ENCODE results near the gene MICAL2.

The MICAL2 gene

GRCh38 chr11:12235553-12235946 lies 125.2 kb downstream of the MICAL2 start:
- no peak for DNase-seq

GRCh38 chr11:12235947-12236743 lies 125.8 kb downstream of the MICAL2 start:
- peak; percentile 61 for DNase-seq

GRCh38 chr11:12236744-12237101 lies 126.3 kb downstream of the MICAL2 start:
- no peak for DNase-seq

GRCh38 chr11:12237381-12237784 lies 127.0 kb downstream of the MICAL2 start:
- no peak for DNase-seq

GRCh38 chr11:12238420-12238819 lies 128.0 kb downstream of the MICAL2 start:
- DNase-seq = no peak

- no peak for DNase-seq
Measured at GRCh38 chr11:12239396-12239795, 129.0 kb downstream of the MICAL2 start.

- no peak for DNase-seq
Measured at GRCh38 chr11:12239804-12240371, 129.5 kb downstream of the MICAL2 start.

GRCh38 chr11:12240677-12241076 lies 130.3 kb downstream of the MICAL2 start:
- no peak for DNase-seq

- no peak for DNase-seq
Measured at GRCh38 chr11:12241401-12241800, 131.0 kb downstream of the MICAL2 start.

GRCh38 chr11:12241971-12242672 lies 131.7 kb downstream of the MICAL2 start:
- DNase-seq = peak; percentile 10

- DNase-seq = no peak
Measured at GRCh38 chr11:12242966-12243365, 132.6 kb downstream of the MICAL2 start.

- no peak for DNase-seq
Measured at GRCh38 chr11:12243486-12243885, 133.1 kb downstream of the MICAL2 start.

GRCh38 chr11:12243911-12244550 lies 133.6 kb downstream of the MICAL2 start:
- DNase-seq = no peak

- no peak for DNase-seq
Measured at GRCh38 chr11:12245091-12245490, 134.7 kb downstream of the MICAL2 start.

GRCh38 chr11:12245549-12246016 lies 135.2 kb downstream of the MICAL2 start:
- DNase-seq = no peak

- DNase-seq = no peak
Measured at GRCh38 chr11:12246147-12246546, 135.8 kb downstream of the MICAL2 start.

GRCh38 chr11:12246989-12247388 lies 136.6 kb downstream of the MICAL2 start:
- DNase-seq = no peak

GRCh38 chr11:12247543-12248254 lies 137.3 kb downstream of the MICAL2 start:
- DNase-seq = no peak

- DNase-seq = no peak
Measured at GRCh38 chr11:12248330-12248729, 137.9 kb downstream of the MICAL2 start.

GRCh38 chr11:12249590-12250260 lies 139.3 kb downstream of the MICAL2 start:
- no peak for DNase-seq

GRCh38 chr11:12251666-12252560 lies 141.5 kb downstream of the MICAL2 start:
- DNase-seq = no peak
